HG03469 (cell line): Measurements from ENCODE around the gene APOOL.
"Not testable (repeated sequence)": the region's sequence is repeated elsewhere in the genome, so short reads cannot be mapped to it uniquely, and the experiment has no call there.

Source experiments
- ATAC-seq: cut with Tn5 transposase; IDR thresholded peaks from one replicate; pipeline ENCODE4 v1.9.1; 2021; ENCODE audit warnings: mild to moderate bottlenecking, moderate library complexity, moderate number of reproducible peaks; ENCODE audit not compliant: unreplicated experiment

APOOL gene

GRCh38 chrX:85077247-85077646 is 73.6 kb downstream of the APOOL start:
- ATAC-seq, result not testable (repeated sequence)

- no peak for ATAC-seq
Observed at GRCh38 chrX:85084770-85085393, 81.2 kb downstream of the APOOL start.

- no peak for ATAC-seq
Observed at GRCh38 chrX:85089321-85089840, 85.7 kb downstream of the APOOL start.

DNA sequence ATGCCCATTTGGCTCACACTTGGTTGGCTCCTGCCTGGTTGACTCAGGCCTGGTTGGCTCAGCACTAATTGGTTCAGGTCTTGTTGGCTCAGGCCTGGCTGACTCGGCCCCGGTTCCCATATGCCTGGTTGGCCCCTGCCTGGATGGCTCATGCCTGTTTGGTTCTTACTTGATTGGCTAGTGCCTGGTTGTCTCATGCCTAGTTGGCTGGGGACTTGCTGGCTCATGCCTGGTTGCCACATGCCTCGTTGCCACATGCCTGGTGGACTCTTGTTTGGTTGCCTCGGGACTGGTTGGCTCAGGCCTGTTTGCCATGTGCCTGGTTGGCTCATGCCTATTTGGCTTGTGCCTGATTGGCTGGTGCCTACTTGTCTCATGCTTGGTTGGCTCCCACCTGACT is 103.7 kb downstream of the APOOL start:
- ATAC-seq, result no peak

- no peak for ATAC-seq
Observed at GRCh38 chrX:85108165-85108564, 104.5 kb downstream of the APOOL start.

GRCh38 chrX:85109235-85109634 is 105.6 kb downstream of the APOOL start:
- ATAC-seq, result no peak

DNA sequence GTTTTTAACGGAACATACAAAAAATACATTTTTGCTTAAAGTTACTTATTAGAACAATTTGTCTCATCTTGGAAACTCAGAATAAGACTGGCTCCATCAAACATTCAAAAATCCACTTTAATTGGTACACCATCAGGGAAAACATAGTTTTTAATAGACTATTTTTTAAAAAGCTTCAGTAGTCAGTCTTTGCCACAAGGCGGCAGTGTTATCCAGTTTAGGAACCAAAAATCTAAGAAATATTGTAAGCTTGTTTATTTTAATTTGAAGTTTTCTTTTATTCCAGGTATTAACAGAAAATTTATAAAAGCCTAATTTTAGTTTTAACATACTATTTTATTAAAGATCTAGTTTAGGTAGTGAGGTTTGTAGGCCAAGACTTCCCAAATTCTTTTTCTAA is 107.7 kb downstream of the APOOL start:
- ATAC-seq, result no peak

- no peak for ATAC-seq
Observed at GRCh38 chrX:85112293-85112692, 108.6 kb downstream of the APOOL start.

GRCh38 chrX:85113746-85114145 is 110.1 kb downstream of the APOOL start:
- no peak for ATAC-seq

- ATAC-seq, result no peak
Observed at GRCh38 chrX:85114171-85114570, 110.5 kb downstream of the APOOL start.

DNA sequence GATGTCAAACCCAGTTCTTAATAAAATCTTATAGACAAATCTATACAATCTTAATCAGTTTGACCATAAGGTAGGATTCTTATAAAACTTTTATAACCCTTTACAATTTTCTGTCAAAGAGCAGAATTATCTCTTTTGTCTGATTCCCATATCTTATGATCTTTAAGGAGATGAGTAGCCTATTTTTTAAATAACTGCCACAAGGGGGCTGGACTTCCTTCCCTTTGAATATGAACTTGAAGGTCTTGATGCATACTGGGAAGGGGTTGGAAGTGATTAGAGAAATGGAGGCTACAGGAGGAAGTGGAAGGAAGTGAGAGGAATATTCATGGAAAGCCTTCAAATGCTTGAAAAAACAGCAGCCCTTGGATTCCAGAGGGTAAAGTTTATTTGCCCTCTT is 111.1 kb downstream of the APOOL start:
- no peak for ATAC-seq

DNA sequence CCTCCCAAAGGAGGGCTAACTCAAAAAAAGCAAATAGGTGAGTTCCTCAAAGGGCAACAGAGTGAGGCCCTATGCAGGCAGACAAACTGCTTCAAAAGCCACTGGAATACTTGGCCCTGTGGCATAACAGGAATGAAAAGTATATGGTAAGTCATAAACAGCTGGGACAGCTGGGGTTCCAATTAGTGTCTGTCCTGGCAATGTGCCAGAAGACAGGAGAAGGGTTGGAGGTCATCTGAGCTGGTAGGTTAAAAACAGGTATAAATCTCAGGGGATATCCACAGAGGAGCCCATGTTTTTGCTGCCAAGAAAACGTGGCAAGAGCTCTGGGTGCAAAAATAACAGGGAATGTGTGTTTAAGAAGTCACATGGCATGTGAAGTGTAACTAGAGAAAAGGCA is 111.6 kb downstream of the APOOL start:
- no peak for ATAC-seq

GRCh38 chrX:85136409-85136808 is 132.7 kb downstream of the APOOL start:
- no peak for ATAC-seq

DNA sequence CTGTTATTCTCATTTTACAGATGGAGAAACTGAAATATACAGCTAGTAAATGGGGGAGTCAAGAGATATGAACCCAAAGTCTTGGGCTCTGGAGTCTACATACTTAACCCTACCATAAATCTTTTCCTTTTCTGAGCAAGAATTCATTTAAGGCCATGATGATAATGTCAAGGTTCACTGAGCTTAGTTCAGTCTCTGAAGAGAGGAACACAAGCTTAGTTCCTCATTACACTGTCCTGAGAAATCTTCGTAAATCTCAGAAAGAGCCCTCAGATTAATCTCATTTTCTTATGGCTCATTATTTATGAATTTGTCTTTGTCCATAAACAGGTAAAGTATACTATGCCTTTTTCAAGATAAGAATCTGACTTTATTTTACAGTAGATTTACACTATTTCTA is 135.7 kb downstream of the APOOL start:
- no peak for ATAC-seq

DNA sequence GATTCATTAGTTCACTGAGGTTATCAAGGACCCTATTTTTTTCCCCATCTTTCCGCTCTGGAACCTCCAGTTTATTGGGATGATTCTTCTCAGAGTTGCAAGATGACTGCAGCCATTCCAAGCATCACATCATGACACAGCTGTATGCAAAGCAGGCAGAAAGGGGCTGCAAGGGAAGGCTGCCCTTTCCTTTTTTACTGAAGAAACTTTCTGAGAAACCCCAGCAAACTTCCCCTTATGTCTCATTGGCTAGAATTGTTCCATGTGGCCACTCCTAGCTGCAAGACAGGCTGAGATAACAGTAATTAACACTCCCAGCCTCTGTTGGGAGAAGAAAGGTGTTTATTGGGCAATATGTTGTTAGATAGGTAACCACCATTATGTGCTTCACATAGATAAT is 137.3 kb downstream of the APOOL start:
- ATAC-seq, result peak; percentile 44
